ENCODE measurements around the gene NMT2.
A peak's percentile ranks its signal among the peaks of the same experiment; 100 is the strongest.

The NMT2 gene

GRCh38 chr10:15099886-15100285 is 68.6 kb downstream of the NMT2 start:
- H3K36me3 Mint-ChIP-seq: peaks cover 30% of the 10 kb centered on the region
- H3K4me3 Mint-ChIP-seq: no peak overlapping the region
- no peaks in the 10 kb centered on the region for H3K27me3 Mint-ChIP-seq
- ATAC-seq: no peak
- H3K27ac Mint-ChIP-seq: no peak overlapping the region
- no peaks in the 10 kb centered on the region for H3K9me3 Mint-ChIP-seq
- peaks cover 43% of the 10 kb centered on the region for H3K4me1 Mint-ChIP-seq

- H3K36me3 Mint-ChIP-seq: peaks cover 8% of the 10 kb centered on the region
- peaks cover 43% of the 10 kb centered on the region for H3K4me1 Mint-ChIP-seq
- peak within 1 kb of the TSS; percentile 80 for H3K4me3 Mint-ChIP-seq
- no peaks in the 10 kb centered on the region for H3K27me3 Mint-ChIP-seq
- ATAC-seq: peak; percentile 92
- H3K9me3 Mint-ChIP-seq: no peaks in the 10 kb centered on the region
- H3K27ac Mint-ChIP-seq: peak within 1 kb of the TSS; percentile 94
Measured at GRCh38 chr10:15097011-15097812, 71.3 kb downstream of the NMT2 start, which contains the start of gene RPP38. RPP38 (plus strand) TSS chr10:15097355; CDS start chr10:15103315, 5,960 bp downstream.

- Mint-ChIP-seq H3K4me1 (peaks cover 43% of the 10 kb centered on the region), H3K9me3 (no peaks in the 10 kb centered on the region), H3K27me3 (no peaks in the 10 kb centered on the region), H3K27ac (peak overlapping the region; percentile 94), H3K36me3 (peaks cover 2% of the 10 kb centered on the region), H3K4me3 (peak overlapping the region; percentile 80)
- ATAC-seq: peak; percentile 58
Measured at GRCh38 chr10:15096661-15097010, 71.9 kb downstream of the NMT2 start.

GRCh38 chr10:15092855-15093408 is 75.6 kb downstream of the NMT2 start:
- no peaks in the 10 kb centered on the region for H3K9me3 Mint-ChIP-seq
- no peaks in the 10 kb centered on the region for H3K36me3 Mint-ChIP-seq
- H3K27me3 Mint-ChIP-seq: no peaks in the 10 kb centered on the region
- H3K27ac Mint-ChIP-seq: no peak overlapping the region
- no peak for ATAC-seq
- peaks cover 15% of the 10 kb centered on the region for H3K4me1 Mint-ChIP-seq
- no peak overlapping the region for H3K4me3 Mint-ChIP-seq

GRCh38 chr10:15091418-15091817 is 77.1 kb downstream of the NMT2 start:
- H3K9me3 Mint-ChIP-seq: no peaks in the 10 kb centered on the region
- no peak for ATAC-seq
- peaks cover 5% of the 10 kb centered on the region for H3K4me1 Mint-ChIP-seq
- H3K4me3 Mint-ChIP-seq: no peak overlapping the region
- no peak overlapping the region for H3K27ac Mint-ChIP-seq
- H3K27me3 Mint-ChIP-seq: no peaks in the 10 kb centered on the region
- no peaks in the 10 kb centered on the region for H3K36me3 Mint-ChIP-seq

- no peaks in the 10 kb centered on the region for H3K9me3 Mint-ChIP-seq
- peak within 1 kb of the TSS; percentile 75 for H3K4me3 Mint-ChIP-seq
- no peak within 1 kb of the TSS for H3K27ac Mint-ChIP-seq
- no peaks in the 10 kb centered on the region for H3K4me1 Mint-ChIP-seq
- no peaks in the 10 kb centered on the region for H3K36me3 Mint-ChIP-seq
- ATAC-seq: peak; percentile 99
- H3K27me3 Mint-ChIP-seq: no peaks in the 10 kb centered on the region
Measured at GRCh38 chr10:15088428-15089261, 79.8 kb downstream of the NMT2 start, which contains the start of gene ACBD7. ACBD7 (minus strand) TSS chr10:15088776; CDS start chr10:15088728, 48 bp downstream.

GRCh38 chr10:15084502-15084922 is 84.0 kb downstream of the NMT2 start:
- H3K4me1 Mint-ChIP-seq: no peaks in the 10 kb centered on the region
- H3K27me3 Mint-ChIP-seq: no peaks in the 10 kb centered on the region
- no peaks in the 10 kb centered on the region for H3K9me3 Mint-ChIP-seq
- no peak for ATAC-seq
- no peak overlapping the region for H3K4me3 Mint-ChIP-seq
- H3K36me3 Mint-ChIP-seq: no peaks in the 10 kb centered on the region
- H3K27ac Mint-ChIP-seq: no peak overlapping the region

GRCh38 chr10:15083674-15084501 is 84.6 kb downstream of the NMT2 start:
- Mint-ChIP-seq H3K9me3 (no peaks in the 10 kb centered on the region), H3K4me1 (no peaks in the 10 kb centered on the region), H3K4me3 (no peak overlapping the region), H3K36me3 (no peaks in the 10 kb centered on the region), H3K27ac (no peak overlapping the region), H3K27me3 (no peaks in the 10 kb centered on the region)
- no peak for ATAC-seq

- no peaks in the 10 kb centered on the region for H3K36me3 Mint-ChIP-seq
- no peaks in the 10 kb centered on the region for H3K4me1 Mint-ChIP-seq
- no peak for ATAC-seq
- H3K4me3 Mint-ChIP-seq: no peak overlapping the region
- H3K27me3 Mint-ChIP-seq: peaks cover 20% of the 10 kb centered on the region
- no peaks in the 10 kb centered on the region for H3K9me3 Mint-ChIP-seq
- no peak overlapping the region for H3K27ac Mint-ChIP-seq
Measured at GRCh38 chr10:15075421-15075820, 93.1 kb downstream of the NMT2 start.

- peaks cover 6% of the 10 kb centered on the region for H3K9me3 Mint-ChIP-seq
- no peak for ATAC-seq
- no peak overlapping the region for H3K4me3 Mint-ChIP-seq
- H3K4me1 Mint-ChIP-seq: no peaks in the 10 kb centered on the region
- H3K36me3 Mint-ChIP-seq: no peaks in the 10 kb centered on the region
- H3K27me3 Mint-ChIP-seq: peaks cover 30% of the 10 kb centered on the region
- H3K27ac Mint-ChIP-seq: no peak overlapping the region
Measured at GRCh38 chr10:15072358-15072757, 96.1 kb downstream of the NMT2 start.

- no peak overlapping the region for H3K27ac Mint-ChIP-seq
- peaks cover 11% of the 10 kb centered on the region for H3K9me3 Mint-ChIP-seq
- no peaks in the 10 kb centered on the region for H3K4me1 Mint-ChIP-seq
- no peak for ATAC-seq
- H3K27me3 Mint-ChIP-seq: peaks cover 39% of the 10 kb centered on the region
- no peaks in the 10 kb centered on the region for H3K36me3 Mint-ChIP-seq
- H3K4me3 Mint-ChIP-seq: no peak overlapping the region
Measured at GRCh38 chr10:15069230-15069629, 99.3 kb downstream of the NMT2 start.

GRCh38 chr10:15068802-15069201 is 99.7 kb downstream of the NMT2 start:
- no peak for ATAC-seq
- Mint-ChIP-seq H3K27ac (no peak overlapping the region), H3K4me3 (no peak overlapping the region), H3K4me1 (no peaks in the 10 kb centered on the region), H3K9me3 (peaks cover 11% of the 10 kb centered on the region), H3K36me3 (no peaks in the 10 kb centered on the region), H3K27me3 (peaks cover 35% of the 10 kb centered on the region)

- no peak for ATAC-seq
- peaks cover 11% of the 10 kb centered on the region for H3K9me3 Mint-ChIP-seq
- no peaks in the 10 kb centered on the region for H3K36me3 Mint-ChIP-seq
- no peak overlapping the region for H3K4me3 Mint-ChIP-seq
- H3K27ac Mint-ChIP-seq: no peak overlapping the region
- peaks cover 25% of the 10 kb centered on the region for H3K27me3 Mint-ChIP-seq
- no peaks in the 10 kb centered on the region for H3K4me1 Mint-ChIP-seq
Measured at GRCh38 chr10:15067154-15067553, 101.3 kb downstream of the NMT2 start.

- peaks cover 12% of the 10 kb centered on the region for H3K9me3 Mint-ChIP-seq
- H3K36me3 Mint-ChIP-seq: peaks cover 13% of the 10 kb centered on the region
- no peak for ATAC-seq
- peaks cover 44% of the 10 kb centered on the region for H3K27me3 Mint-ChIP-seq
- H3K4me1 Mint-ChIP-seq: no peaks in the 10 kb centered on the region
- H3K4me3 Mint-ChIP-seq: no peak overlapping the region
- no peak overlapping the region for H3K27ac Mint-ChIP-seq
Measured at GRCh38 chr10:15060638-15061037, 107.9 kb downstream of the NMT2 start.

- H3K9me3 Mint-ChIP-seq: peaks cover 8% of the 10 kb centered on the region
- peaks cover 37% of the 10 kb centered on the region for H3K27me3 Mint-ChIP-seq
- no peaks in the 10 kb centered on the region for H3K4me1 Mint-ChIP-seq
- no peak overlapping the region for H3K4me3 Mint-ChIP-seq
- peaks cover 13% of the 10 kb centered on the region for H3K36me3 Mint-ChIP-seq
- H3K27ac Mint-ChIP-seq: no peak overlapping the region
- no peak for ATAC-seq
Measured at GRCh38 chr10:15059914-15060313, 108.6 kb downstream of the NMT2 start.
